SU-DHL-6 (cell line): Measurements from ENCODE around the gene KITLG.

Source experiments
- H2AFZ ChIP-seq: fragments of 200-600 bp; sonication (generic); 2 replicates; pipeline ENCODE4 v1.6.1; 2014; ENCODE audit warnings: low read depth, mild to moderate bottlenecking, moderate library complexity, mixed read lengths, antibody characterized with exemption, low read length; ENCODE audit not compliant: severe bottlenecking
- H3F3A ChIP-seq: fragments of 200-600 bp; shearing (Covaris generic); 2 replicates; pipeline ENCODE4 v1.6.0; 2016; ENCODE audit warnings: antibody characterized with exemption, mild to moderate bottlenecking; ENCODE audit not compliant: insufficient read depth
- H3K27ac ChIP-seq: fragments of 200-600 bp; sonication (generic); 2 replicates; pipeline ENCODE4 v1.5.1; 2016; ENCODE audit warnings: low read depth, mild to moderate bottlenecking, low read length, moderate library complexity, mixed read lengths
- H3K27me3 ChIP-seq: fragments of 200-600 bp; sonication (generic), shearing (Covaris generic); 2 replicates; pipeline ENCODE4 v1.6.0; 2014; ENCODE audit warnings: mild to moderate bottlenecking, low read length
- H3K36me3 ChIP-seq: fragments of 200-600 bp; sonication (generic); 2 replicates; pipeline ENCODE4 v1.6.1; 2014; ENCODE audit warnings: mild to moderate bottlenecking, low read length, mixed read lengths
- H3K4me2 ChIP-seq: fragments of 300-600, 200-600 bp; shearing (Covaris generic), sonication (generic); 2 replicates; pipeline ENCODE4 v1.6.0; 2014; ENCODE audit warnings: low read length, low read depth, mild to moderate bottlenecking; ENCODE audit not compliant: poor library complexity, severe bottlenecking
- H3K4me3 ChIP-seq: fragments of 200-600 bp; sonication (generic); 2 replicates; pipeline ENCODE4 v1.5.1; 2014; ENCODE audit warnings: antibody characterized with exemption, low read length, mild to moderate bottlenecking, mixed read lengths; ENCODE audit not compliant: insufficient read depth, poor library complexity, severe bottlenecking
- H3K79me2 ChIP-seq: fragments of 200-600 bp; sonication (generic); 2 replicates; pipeline ENCODE4 v1.6.1; 2014; ENCODE audit warnings: mild to moderate bottlenecking, low read length, moderate library complexity; ENCODE audit not compliant: insufficient read depth
- H3K9ac ChIP-seq: fragments of 200-600 bp; sonication (generic); 2 replicates; pipeline ENCODE4 v1.7.0; 2014; ENCODE audit warnings: mild to moderate bottlenecking, low read length
- H3K9me2 ChIP-seq: fragments of 200-600 bp; sonication (generic); replicated peaks from 2 replicates; pipeline ENCODE4 v1.6.1; 2014; ENCODE audit warnings: low read length; ENCODE audit not compliant: insufficient read depth
- H3K9me3 ChIP-seq: fragments of 200-600 bp; sonication (generic); 2 replicates; pipeline ENCODE4 v1.6.1; 2014; ENCODE audit warnings: low read length, mixed read lengths; ENCODE audit not compliant: insufficient read depth
- H4K20me1 ChIP-seq: fragments of 200-600 bp; sonication (generic); 2 replicates; pipeline ENCODE4 v1.6.1; 2014; ENCODE audit warnings: low read depth, mild to moderate bottlenecking, antibody characterized with exemption, low read length, moderate library complexity, mixed read lengths
- CTCF ChIP-seq: fragments of 200-600 bp; sonication (generic); IDR thresholded peaks from one replicate; pipeline ENCODE4 v1.5.1; 2017; ENCODE audit warnings: antibody characterized with exemption, mild to moderate bottlenecking, low read length, moderate library complexity; ENCODE audit not compliant: insufficient read depth, poor library complexity, severe bottlenecking
- EZH2phosphoT487 ChIP-seq: fragments of 200-600 bp; sonication (generic), shearing (Covaris generic); conservative IDR thresholded peaks from 2 replicates; pipeline ENCODE4 v1.6.1; 2018; ENCODE audit warnings: mild to moderate bottlenecking, antibody characterized with exemption, low read length, moderate library complexity, mixed read lengths

KITLG gene

GRCh38 chr12:88519802-88520435, 60.4 kb downstream of the KITLG start:
- Histone ChIP-seq H3K9me2 (no peaks in the 10 kb centered on the region), H3K9me3 (no peaks in the 10 kb centered on the region), H3K4me3 (no peak overlapping the region), H3K27me3 (no peaks in the 10 kb centered on the region), H3K4me2 (no peak overlapping the region), H2AFZ (no peak overlapping the region), H3K36me3 (no peaks in the 10 kb centered on the region), H3F3A (no peaks in the 10 kb centered on the region), H3K79me2 (no peaks in the 10 kb centered on the region), H3K27ac (no peak overlapping the region), H4K20me1 (no peaks in the 10 kb centered on the region), H3K9ac (no peak overlapping the region)
- TF ChIP-seq EZH2phosphoT487 (no peak), CTCF (no peak)

GRCh38 chr12:88518863-88519403, 61.3 kb downstream of the KITLG start:
- H3K4me3 ChIP-seq = no peak overlapping the region
- H3F3A ChIP-seq = no peaks in the 10 kb centered on the region
- H4K20me1 ChIP-seq = no peaks in the 10 kb centered on the region
- no peaks in the 10 kb centered on the region for H3K9me2 ChIP-seq
- H3K79me2 ChIP-seq = no peaks in the 10 kb centered on the region
- no peak overlapping the region for H3K9ac ChIP-seq
- H2AFZ ChIP-seq = no peak overlapping the region
- no peaks in the 10 kb centered on the region for H3K9me3 ChIP-seq
- no peak overlapping the region for H3K4me2 ChIP-seq
- H3K27ac ChIP-seq = no peak overlapping the region
- no peak for TF ChIP-seq EZH2phosphoT487
- no peak for TF ChIP-seq CTCF
- no peaks in the 10 kb centered on the region for H3K27me3 ChIP-seq
- H3K36me3 ChIP-seq = no peaks in the 10 kb centered on the region

GRCh38 chr12:88516811-88517210, 63.5 kb downstream of the KITLG start:
- no peak overlapping the region for H3K4me2 ChIP-seq
- no peak overlapping the region for H2AFZ ChIP-seq
- no peaks in the 10 kb centered on the region for H3F3A ChIP-seq
- H3K36me3 ChIP-seq = no peaks in the 10 kb centered on the region
- no peaks in the 10 kb centered on the region for H3K79me2 ChIP-seq
- no peak overlapping the region for H3K4me3 ChIP-seq
- no peaks in the 10 kb centered on the region for H3K9me2 ChIP-seq
- H3K27me3 ChIP-seq = no peaks in the 10 kb centered on the region
- H4K20me1 ChIP-seq = no peaks in the 10 kb centered on the region
- no peak for TF ChIP-seq EZH2phosphoT487
- no peak for TF ChIP-seq CTCF
- no peak overlapping the region for H3K27ac ChIP-seq
- H3K9me3 ChIP-seq = no peaks in the 10 kb centered on the region
- no peak overlapping the region for H3K9ac ChIP-seq
